HCT116 (cell line): ENCODE measurements around the gene FLT3. TPM values are rescaled to one million over a fixed set of nuclear protein-coding genes. Genes with fewer than 3 reads are reported as not detected.

Experiments used
- ATAC-seq: fragments of 200-7000 bp; cut with Tn5 transposase; 2 replicates; pipeline ENCODE4 v1.9.1; 2020; ENCODE audit warnings: mild to moderate bottlenecking, moderate library complexity
- BruUV-seq: library from RNA; stranded (reverse); fragments of 400-500 nt; replicated peaks from 2 replicates; lab custom pipeline; 2021; lab: Mats Ljungman, UMichigan
- CTCF ChIA-PET: fragments of 300-600 bp; sonication (Branson Sonifier 250); formaldehyde crosslinking; loops from one replicate; lab custom pipeline; 2021; ENCODE audit warnings: antibody characterized with exemption; lab: Charles Lee
- POLR2A ChIA-PET: fragments of 300-600, 350-600 bp; sonication (Branson Sonifier 250); formaldehyde crosslinking; loops from one replicate; lab custom pipeline; 2021; ENCODE audit warnings: antibody characterized with exemption; lab: Charles Lee
- RAD21 ChIA-PET, 2 experiments: fragments of 300-600 bp; sonication (Branson Sonifier 250); formaldehyde crosslinking; loops; one replicate each; lab custom pipeline; 2023; ENCODE audit warnings: low total read pairs in 2 of 2; ENCODE audit not compliant: uncharacterized antibody in 2 of 2, unreplicated experiment in 2 of 2, low non-redundant PET in 1 of 2; lab: Charles Lee
- DNase-seq: peaks from one replicate; pipeline ENCODE4 v3.0.0-alpha.2; 2010; ENCODE audit warnings: low read depth, low spot score
- H2AFZ ChIP-seq: fragments of 200-600 bp; shearing (Covaris generic), sonication (generic); 2 replicates; pipeline ENCODE4 v1.6.1; 2017; ENCODE audit warnings: low read depth, mixed run types, mixed read lengths, antibody characterized with exemption, low read length; ENCODE audit not compliant: poor library complexity, severe bottlenecking
- H3K27ac ChIP-seq: 2 replicates; pipeline ENCODE4 v1.5.1; 2012; ENCODE audit warnings: low read depth, low read length
- H3K27me3 ChIP-seq: fragments of 200-600 bp; sonication (generic); 2 replicates; pipeline ENCODE4 v1.6.1; 2016; ENCODE audit warnings: mixed run types, low read length, mixed read lengths; ENCODE audit not compliant: insufficient read depth
- H3K36me3 ChIP-seq, 2 experiments: fragments of 200-500 bp in 1 of 2; fragments of 200-600 bp in 1 of 2; sonication (Bioruptor generic) in 1 of 2; sonication (generic) in 1 of 2; 2 replicates each; pipeline versions ENCODE4 v1.5.1 to v1.6.1; 2014 to 2016; ENCODE audit warnings: low read length in 2 of 2, inconsistent platforms in 1 of 2, mixed read lengths in 1 of 2, mixed run types in 1 of 2; ENCODE audit not compliant: insufficient read depth in 2 of 2, control insufficient read depth in 1 of 2
- H3K4me1 ChIP-seq, 2 experiments: fragments of 200-600 bp in 1 of 2; sonication (generic) in 1 of 2; 2 replicates each; pipeline versions ENCODE4 v1.5.1 to v1.6.1; 2012 to 2017; ENCODE audit warnings: low read length in 2 of 2, inconsistent platforms in 1 of 2, mild to moderate bottlenecking in 1 of 2, mixed read lengths in 1 of 2, mixed run types in 1 of 2, moderate library complexity in 1 of 2; ENCODE audit not compliant: insufficient read depth in 2 of 2, control insufficient read depth in 1 of 2
- H3K4me2 ChIP-seq: fragments of 200-600 bp; sonication (generic); 2 replicates; pipeline ENCODE4 v1.6.1; 2017; ENCODE audit warnings: mixed run types, low read length, mixed read lengths
- H3K4me3 ChIP-seq, 2 experiments: fragments of 200-600 bp in 1 of 2; sonication (generic) in 1 of 2; replicated peaks in 1 of 2; 2 replicates each; pipeline ENCODE4 v1.5.1; 2011 to 2016; ENCODE audit warnings: low read length in 2 of 2, control low read depth in 1 of 2, low read depth in 1 of 2, mild to moderate bottlenecking in 1 of 2, mixed read lengths in 1 of 2, mixed run types in 1 of 2
- H3K79me2 ChIP-seq: fragments of 200-600 bp; sonication (generic); 2 replicates; pipeline ENCODE4 v1.6.1; 2017; ENCODE audit warnings: mild to moderate bottlenecking, mixed run types, low read length, moderate library complexity, mixed read lengths; ENCODE audit not compliant: insufficient read depth
- H3K9ac ChIP-seq: fragments of 200-600 bp; sonication (generic); 2 replicates; pipeline ENCODE4 v1.6.1; 2016; ENCODE audit warnings: low read length, mixed read lengths
- H3K9me2 ChIP-seq: fragments of 200-600 bp; sonication (generic), shearing (Covaris generic); 2 replicates; pipeline ENCODE4 v1.6.1; 2017; ENCODE audit warnings: mixed run types, mild to moderate bottlenecking, moderate library complexity; ENCODE audit not compliant: insufficient read depth
- H3K9me3 ChIP-seq, 2 experiments: fragments of 200-500 bp in 1 of 2; fragments of 200-600 bp in 1 of 2; sonication (Bioruptor generic) in 1 of 2; sonication (generic) in 1 of 2; 2 replicates each; pipeline ENCODE4 v1.6.1; 2014 to 2017; ENCODE audit warnings: low read length in 2 of 2, mixed read lengths in 2 of 2, inconsistent platforms in 1 of 2, low read depth in 1 of 2, mild to moderate bottlenecking in 1 of 2, mixed run types in 1 of 2, moderate library complexity in 1 of 2; ENCODE audit not compliant: control insufficient read depth in 1 of 2, insufficient read depth in 1 of 2
- H4K20me1 ChIP-seq: fragments of 200-600 bp; sonication (generic), shearing (Covaris generic); 2 replicates; pipeline ENCODE4 v1.6.1; 2017; ENCODE audit warnings: mixed run types, mild to moderate bottlenecking, moderate library complexity; ENCODE audit not compliant: insufficient read depth
- CBX3 ChIP-seq: IDR thresholded peaks from 2 replicates; pipeline ENCODE4 v1.6.1; 2012; ENCODE audit warnings: low read depth
- EGR1 ChIP-seq: IDR thresholded peaks from 2 replicates; pipeline ENCODE4 v1.6.1; 2012; ENCODE audit warnings: low read depth
- ELF1 ChIP-seq: IDR thresholded peaks from 2 replicates; pipeline ENCODE4 v1.6.1; 2012; ENCODE audit warnings: low read depth, borderline replicate concordance
- POLR2A ChIP-seq: IDR thresholded peaks from 2 replicates; pipeline ENCODE4 v1.7.0; 2011; ENCODE audit warnings: borderline replicate concordance; ENCODE audit not compliant: insufficient read depth, insufficient read length; ENCODE audit errors: extremely low read depth
- POLR2AphosphoS5 ChIP-seq: IDR thresholded peaks from 2 replicates; pipeline ENCODE4 v1.6.1; 2011; ENCODE audit warnings: mild to moderate bottlenecking, low read depth, low read length, moderate library complexity
- RAD21 ChIP-seq: IDR thresholded peaks from 2 replicates; pipeline ENCODE4 v1.6.1; 2012; ENCODE audit warnings: low read depth, mild to moderate bottlenecking
- SP1 ChIP-seq: IDR thresholded peaks from 2 replicates; pipeline ENCODE4 v1.6.1; 2012; ENCODE audit warnings: low read depth
- YY1 ChIP-seq: IDR thresholded peaks from 2 replicates; pipeline ENCODE4 v1.6.1; 2011; ENCODE audit warnings: low read length, low read depth, moderate library complexity, mild to moderate bottlenecking; ENCODE audit not compliant: insufficient replicate concordance; ENCODE audit errors: extremely low read depth
- ZNF274 ChIP-seq: fragments of 200-500 bp; sonication (Bioruptor generic); IDR thresholded peaks from 2 replicates; pipeline ENCODE4 v1.6.1; 2014; ENCODE audit warnings: mild to moderate bottlenecking, low read depth, low read length, inconsistent platforms
- intact Hi-C: fragments of 100-400 bp; cut with micrococcal nuclease; formaldehyde crosslinking; loops from 2 replicates; pipeline ENCODE4 v1.10.0; 2022
- total RNA-seq: library from RNA; stranded (reverse); gene quantifications from one replicate; pipeline ENCODE4 v1.2.1, GENCODE V29; 2021; ENCODE audit not compliant: unreplicated experiment
- TF ChIP-seq, protein P1 (sequence below): IDR thresholded peaks from 2 replicates; pipeline ENCODE4 v1.6.1; 2011; ENCODE audit warnings: mild to moderate bottlenecking, low read length, moderate library complexity; ENCODE audit not compliant: insufficient replicate concordance; ENCODE audit errors: extremely low read depth
- TF ChIP-seq, protein P2 (sequence below), 3 experiments: fragments of 200-600 bp in 1 of 3; sonication (generic) in 1 of 3; IDR thresholded peaks in 2 of 3; conservative IDR thresholded peaks in 1 of 3; 2 replicates each; pipeline ENCODE4 v1.5.1; 2012 to 2017; ENCODE audit warnings: low read depth in 2 of 3, low read length in 2 of 3, antibody characterized with exemption in 1 of 3, borderline replicate concordance in 1 of 3, control low read depth in 1 of 3, mild to moderate bottlenecking in 1 of 3, mixed read lengths in 1 of 3, mixed run types in 1 of 3, moderate library complexity in 1 of 3; ENCODE audit not compliant: insufficient read depth in 1 of 3
- TF ChIP-seq, protein P3 (sequence below): IDR thresholded peaks from 2 replicates; pipeline ENCODE4 v1.6.1; 2012
- TF ChIP-seq, protein P4 (sequence below): IDR thresholded peaks from 2 replicates; pipeline ENCODE4 v1.6.1; 2012; ENCODE audit warnings: low read depth

FLT3 gene
- total RNA-seq, 1 experiment from 2014 or later: 0.17 TPM

GRCh38 chr13:27962982-27963381 is 137.4 kb downstream of the FLT3 start (continued):
- TF ChIP-seq, protein P1, sequence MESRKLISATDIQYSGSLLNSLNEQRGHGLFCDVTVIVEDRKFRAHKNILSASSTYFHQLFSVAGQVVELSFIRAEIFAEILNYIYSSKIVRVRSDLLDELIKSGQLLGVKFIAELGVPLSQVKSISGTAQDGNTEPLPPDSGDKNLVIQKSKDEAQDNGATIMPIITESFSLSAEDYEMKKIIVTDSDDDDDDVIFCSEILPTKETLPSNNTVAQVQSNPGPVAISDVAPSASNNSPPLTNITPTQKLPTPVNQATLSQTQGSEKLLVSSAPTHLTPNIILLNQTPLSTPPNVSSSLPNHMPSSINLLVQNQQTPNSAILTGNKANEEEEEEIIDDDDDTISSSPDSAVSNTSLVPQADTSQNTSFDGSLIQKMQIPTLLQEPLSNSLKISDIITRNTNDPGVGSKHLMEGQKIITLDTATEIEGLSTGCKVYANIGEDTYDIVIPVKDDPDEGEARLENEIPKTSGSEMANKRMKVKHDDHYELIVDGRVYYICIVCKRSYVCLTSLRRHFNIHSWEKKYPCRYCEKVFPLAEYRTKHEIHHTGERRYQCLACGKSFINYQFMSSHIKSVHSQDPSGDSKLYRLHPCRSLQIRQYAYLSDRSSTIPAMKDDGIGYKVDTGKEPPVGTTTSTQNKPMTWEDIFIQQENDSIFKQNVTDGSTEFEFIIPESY: no peak
- TF ChIP-seq, protein P2, sequence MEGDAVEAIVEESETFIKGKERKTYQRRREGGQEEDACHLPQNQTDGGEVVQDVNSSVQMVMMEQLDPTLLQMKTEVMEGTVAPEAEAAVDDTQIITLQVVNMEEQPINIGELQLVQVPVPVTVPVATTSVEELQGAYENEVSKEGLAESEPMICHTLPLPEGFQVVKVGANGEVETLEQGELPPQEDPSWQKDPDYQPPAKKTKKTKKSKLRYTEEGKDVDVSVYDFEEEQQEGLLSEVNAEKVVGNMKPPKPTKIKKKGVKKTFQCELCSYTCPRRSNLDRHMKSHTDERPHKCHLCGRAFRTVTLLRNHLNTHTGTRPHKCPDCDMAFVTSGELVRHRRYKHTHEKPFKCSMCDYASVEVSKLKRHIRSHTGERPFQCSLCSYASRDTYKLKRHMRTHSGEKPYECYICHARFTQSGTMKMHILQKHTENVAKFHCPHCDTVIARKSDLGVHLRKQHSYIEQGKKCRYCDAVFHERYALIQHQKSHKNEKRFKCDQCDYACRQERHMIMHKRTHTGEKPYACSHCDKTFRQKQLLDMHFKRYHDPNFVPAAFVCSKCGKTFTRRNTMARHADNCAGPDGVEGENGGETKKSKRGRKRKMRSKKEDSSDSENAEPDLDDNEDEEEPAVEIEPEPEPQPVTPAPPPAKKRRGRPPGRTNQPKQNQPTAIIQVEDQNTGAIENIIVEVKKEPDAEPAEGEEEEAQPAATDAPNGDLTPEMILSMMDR (IDR thresholded peaks at IDR 0.05 in 2 of 3, conservative IDR thresholded peaks at IDR 0.05 in 1 of 3; ENCODE audit: borderline replicate concordance in 1 of 3, insufficient read depth in 1 of 3, low read depth in 2 of 3, low read length in 2 of 3): no peak
- TF ChIP-seq, protein P3, sequence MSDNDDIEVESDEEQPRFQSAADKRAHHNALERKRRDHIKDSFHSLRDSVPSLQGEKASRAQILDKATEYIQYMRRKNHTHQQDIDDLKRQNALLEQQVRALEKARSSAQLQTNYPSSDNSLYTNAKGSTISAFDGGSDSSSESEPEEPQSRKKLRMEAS: no peak
- TF ChIP-seq, all 23 proteins: peak for 0

GRCh38 chr13:27962128-27962841 is 138.1 kb downstream of the FLT3 start:
- Histone ChIP-seq H3K9me3 (no peaks in the 10 kb centered on the region), H3K9ac (no peak overlapping the region), H3K79me2 (peaks cover 27% of the 10 kb centered on the region), H3K36me3 (peaks cover 0 to 4% of the 10 kb centered on the region in 2 experiments; a peak in 1 of 4 replicates), H4K20me1 (no peaks in the 10 kb centered on the region), H3K27me3 (no peaks in the 10 kb centered on the region), H3K9me2 (no peaks in the 10 kb centered on the region), H3K4me1 (peaks cover 3 to 11% of the 10 kb centered on the region in 2 experiments; a peak in 3 of 4 replicates), H3K27ac (no peak overlapping the region), H2AFZ (no peak overlapping the region), H3K4me3 (no peak overlapping the region), H3K4me2 (no peak overlapping the region)
- ATAC-seq (no peak), DNase-seq (no peak)
- intact Hi-C loops: no loop called here
- ChIA-PET CTCF (interaction anchor here (0.9 to 1.6 kb wide), 3 partner anchors 9 to 600 kb away, joined by 3 to 4 read pairs (median 4); no protein-coding TSS in a partner anchor), POLR2A (interaction anchor here (1.2 kb wide), 1 partner anchor 8 kb away, joined by 3 read pairs; no protein-coding TSS in a partner anchor), RAD21 (no interaction called here)
- no TSS peak for BruUV-seq
- TF ChIP-seq ELF1 (no peak), POLR2A (no peak), POLR2AphosphoS5 (no peak), YY1 (no peak), ZNF274 (no peak), SP1 (no peak), EGR1 (no peak), RAD21 (no peak), CBX3 (no peak)
- TF ChIP-seq, protein P3: no peak
- TF ChIP-seq, protein P4, sequence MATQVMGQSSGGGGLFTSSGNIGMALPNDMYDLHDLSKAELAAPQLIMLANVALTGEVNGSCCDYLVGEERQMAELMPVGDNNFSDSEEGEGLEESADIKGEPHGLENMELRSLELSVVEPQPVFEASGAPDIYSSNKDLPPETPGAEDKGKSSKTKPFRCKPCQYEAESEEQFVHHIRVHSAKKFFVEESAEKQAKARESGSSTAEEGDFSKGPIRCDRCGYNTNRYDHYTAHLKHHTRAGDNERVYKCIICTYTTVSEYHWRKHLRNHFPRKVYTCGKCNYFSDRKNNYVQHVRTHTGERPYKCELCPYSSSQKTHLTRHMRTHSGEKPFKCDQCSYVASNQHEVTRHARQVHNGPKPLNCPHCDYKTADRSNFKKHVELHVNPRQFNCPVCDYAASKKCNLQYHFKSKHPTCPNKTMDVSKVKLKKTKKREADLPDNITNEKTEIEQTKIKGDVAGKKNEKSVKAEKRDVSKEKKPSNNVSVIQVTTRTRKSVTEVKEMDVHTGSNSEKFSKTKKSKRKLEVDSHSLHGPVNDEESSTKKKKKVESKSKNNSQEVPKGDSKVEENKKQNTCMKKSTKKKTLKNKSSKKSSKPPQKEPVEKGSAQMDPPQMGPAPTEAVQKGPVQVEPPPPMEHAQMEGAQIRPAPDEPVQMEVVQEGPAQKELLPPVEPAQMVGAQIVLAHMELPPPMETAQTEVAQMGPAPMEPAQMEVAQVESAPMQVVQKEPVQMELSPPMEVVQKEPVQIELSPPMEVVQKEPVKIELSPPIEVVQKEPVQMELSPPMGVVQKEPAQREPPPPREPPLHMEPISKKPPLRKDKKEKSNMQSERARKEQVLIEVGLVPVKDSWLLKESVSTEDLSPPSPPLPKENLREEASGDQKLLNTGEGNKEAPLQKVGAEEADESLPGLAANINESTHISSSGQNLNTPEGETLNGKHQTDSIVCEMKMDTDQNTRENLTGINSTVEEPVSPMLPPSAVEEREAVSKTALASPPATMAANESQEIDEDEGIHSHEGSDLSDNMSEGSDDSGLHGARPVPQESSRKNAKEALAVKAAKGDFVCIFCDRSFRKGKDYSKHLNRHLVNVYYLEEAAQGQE: no peak
